ENCODE results near the gene MLLT10.
"Not testable (repeated sequence)": the region's sequence is repeated elsewhere in the genome, so short reads cannot be mapped to it uniquely, and the experiment has no call there.

Gene MLLT10

DNA sequence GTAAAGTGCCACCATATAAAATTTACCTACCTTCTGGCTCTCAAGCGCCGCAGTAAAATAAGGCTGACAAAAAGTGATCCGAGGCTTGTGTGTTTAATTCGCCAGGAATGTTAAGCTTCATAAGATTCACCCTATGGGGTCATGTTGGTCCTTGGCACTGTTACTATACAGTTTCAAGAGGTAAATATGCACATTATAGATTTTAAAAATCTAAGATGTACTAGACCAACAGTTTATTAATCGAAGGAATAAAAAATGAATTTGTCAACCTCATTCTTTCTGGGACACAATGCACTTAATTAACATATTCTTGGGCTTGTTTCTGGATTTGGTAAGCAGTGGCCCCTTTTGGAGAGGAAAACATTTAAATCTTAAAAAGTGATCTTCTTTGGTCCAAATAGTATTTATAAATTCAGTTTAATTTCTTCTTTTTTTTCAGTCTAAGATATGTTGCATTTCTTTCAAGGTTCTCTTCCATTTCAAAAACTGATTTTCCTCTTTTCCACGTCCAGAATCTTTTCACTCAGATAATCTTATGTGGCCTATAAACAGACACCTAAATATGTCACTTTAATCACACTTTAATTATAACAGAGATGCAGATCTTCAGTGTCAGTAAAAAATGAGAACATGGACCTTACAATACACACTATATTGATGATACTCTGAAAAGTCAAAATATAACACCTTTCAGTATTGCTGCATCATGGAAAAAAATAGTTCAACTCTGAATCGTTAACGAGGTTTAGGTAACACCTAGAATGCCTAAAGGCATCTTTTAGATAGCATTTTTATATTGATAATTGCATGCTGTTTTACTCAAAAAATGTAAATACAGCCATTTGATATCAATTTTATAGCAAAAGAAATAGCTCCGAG, 4.8 kb upstream of the MLLT10 start:
- peak; percentile 73 for DNase-seq

DNA sequence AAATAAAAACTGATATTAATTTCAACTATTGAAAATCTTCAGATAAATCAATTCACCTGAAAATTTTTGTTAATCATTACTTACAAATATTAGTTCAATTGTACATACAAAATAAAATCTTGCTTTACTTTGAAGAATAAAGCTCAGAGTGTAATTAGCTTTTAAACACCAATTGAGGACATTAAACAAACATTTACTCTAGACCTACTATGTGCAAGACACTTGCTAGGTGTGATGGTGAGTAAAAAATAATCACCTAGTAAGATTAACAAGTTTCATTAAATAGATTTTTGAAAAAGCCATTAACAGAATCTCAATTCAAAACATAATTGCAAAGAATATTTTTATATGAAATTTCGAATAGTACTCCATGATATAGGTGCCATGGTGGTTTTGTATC, 3.9 kb upstream of the MLLT10 start:
- no peak for DNase-seq

DNA sequence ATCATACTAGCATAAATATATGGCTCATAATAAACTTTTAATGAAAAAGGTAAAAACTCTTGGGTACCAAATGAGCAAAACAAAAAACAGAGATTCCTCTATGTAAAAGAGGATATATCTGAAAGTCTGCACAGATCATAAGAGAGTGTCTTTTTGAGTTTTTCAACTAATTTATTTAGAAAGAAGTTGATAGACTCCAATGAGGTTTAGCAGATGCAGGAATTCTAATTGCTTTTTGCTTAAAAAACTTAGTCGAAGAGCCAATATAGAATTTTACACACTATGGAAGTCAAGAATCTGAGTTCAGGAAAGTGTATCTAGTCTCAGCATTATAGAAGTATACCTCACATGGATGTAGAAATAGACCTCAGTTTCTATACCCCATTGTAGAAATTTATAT, 3.4 kb upstream of the MLLT10 start:
- no peak for DNase-seq

DNA sequence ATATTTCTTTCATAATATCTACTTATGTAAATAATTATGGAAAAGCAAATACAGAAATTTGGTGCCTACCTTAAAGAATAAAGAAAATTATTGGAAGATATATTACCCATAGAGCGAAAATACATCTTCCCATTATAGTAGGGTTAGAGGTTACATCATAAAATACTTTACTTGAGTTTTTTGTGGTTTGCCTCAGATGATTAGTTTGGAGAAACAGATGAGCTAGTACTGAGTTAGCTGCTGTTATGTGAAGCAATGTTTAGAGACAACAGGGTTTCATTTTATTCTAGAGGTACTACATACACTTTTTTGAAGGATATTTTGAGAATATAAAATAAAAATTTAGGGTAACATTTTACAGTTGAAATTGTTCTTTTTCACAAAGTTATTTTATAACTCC, 2.9 kb upstream of the MLLT10 start:
- DNase-seq = no peak

DNA sequence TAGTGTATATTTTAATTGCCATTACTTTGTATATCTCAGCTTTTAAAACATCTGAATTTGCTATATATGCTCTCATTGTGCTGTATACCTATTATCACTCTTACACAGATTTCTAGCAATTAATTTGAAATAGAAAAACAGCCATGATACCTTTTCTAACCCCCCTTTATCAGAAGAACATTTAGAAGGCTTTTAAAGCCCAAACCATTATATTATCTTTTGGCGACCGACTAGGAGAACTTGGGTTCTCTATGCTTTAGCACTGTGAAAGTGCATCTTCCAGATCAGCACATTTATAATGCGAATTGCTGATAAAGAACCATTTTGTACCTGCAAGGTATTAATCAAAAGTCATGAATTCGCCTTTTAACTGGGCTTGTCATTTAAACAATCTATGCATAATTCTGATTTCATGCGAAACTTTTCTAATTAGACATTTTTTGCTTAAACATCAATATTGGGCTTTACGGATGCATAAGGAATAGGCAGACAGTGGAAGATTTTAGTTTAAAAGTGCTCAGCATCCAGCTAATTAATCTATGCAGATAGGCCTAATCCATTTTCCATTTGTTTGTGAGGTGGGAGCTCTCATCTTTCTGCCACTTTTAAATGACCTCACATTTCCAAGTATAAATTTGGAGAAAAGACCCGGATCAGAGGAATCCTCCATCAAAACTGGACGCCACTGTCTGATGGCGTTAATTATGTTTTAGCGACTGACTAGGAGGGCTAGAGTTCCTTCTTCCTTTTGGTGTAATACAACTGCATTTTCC, 1.2 kb upstream of the MLLT10 start:
- no peak for DNase-seq

DNA sequence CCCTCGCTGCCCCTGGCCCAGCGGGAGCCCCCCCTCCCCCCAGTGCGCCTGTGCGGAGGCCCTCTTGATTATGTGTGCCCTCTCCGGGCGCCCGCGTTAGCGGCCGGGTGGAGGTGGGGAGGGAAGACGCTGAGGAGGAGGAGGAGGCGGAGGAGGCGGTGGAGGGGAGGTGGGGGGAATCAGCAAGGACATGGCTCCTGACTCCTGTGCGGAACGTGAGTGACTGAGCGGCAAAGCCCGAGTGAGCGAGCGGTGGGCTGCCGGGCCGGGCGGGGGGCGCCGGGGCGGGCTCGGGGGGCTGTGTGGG, 201 bp downstream of the MLLT10 start:
- DNase-seq = no peak

DNA sequence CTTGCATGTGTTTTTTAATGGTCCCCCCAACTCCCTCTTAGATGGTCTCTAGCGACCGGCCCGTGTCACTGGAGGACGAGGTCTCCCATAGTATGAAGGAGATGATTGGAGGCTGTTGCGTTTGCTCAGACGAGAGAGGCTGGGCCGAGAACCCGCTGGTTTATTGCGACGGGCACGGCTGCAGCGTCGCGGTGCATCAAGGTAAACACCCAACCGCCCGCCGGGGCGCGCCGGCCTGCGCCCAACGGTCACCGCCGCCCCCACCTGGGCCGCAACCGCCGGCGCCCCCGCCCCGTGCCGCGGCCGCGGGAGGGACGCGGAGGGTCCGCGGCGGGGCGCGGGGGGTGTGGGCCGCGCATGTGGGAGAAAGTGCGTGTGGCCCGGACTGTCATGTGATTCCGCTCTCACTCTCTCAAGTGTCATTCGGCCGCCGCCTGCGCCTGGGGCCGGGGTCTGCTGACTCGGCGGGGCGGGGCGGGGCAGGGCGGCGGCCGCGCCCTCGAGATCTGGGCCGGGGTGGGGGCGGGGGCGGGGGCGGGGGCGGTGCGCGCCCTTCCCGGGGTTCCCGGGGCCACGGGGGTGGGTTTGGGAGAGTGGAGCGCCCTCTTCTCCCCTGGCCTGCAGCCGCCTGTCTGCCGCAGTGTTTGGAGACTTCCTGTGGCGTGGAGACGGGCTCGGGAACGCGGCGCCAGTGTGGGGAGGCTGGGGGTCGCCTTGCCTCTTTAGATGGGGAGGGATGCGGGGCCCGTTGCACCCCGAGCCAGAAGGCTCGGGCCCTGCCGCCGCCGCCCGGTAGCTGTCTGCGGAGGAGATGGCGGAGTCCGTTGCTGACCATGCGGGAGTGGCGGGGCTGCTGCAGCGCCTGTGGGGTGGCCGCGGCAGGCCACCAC, 817 bp downstream of the MLLT10 start:
- peak; percentile 75 for DNase-seq

DNA sequence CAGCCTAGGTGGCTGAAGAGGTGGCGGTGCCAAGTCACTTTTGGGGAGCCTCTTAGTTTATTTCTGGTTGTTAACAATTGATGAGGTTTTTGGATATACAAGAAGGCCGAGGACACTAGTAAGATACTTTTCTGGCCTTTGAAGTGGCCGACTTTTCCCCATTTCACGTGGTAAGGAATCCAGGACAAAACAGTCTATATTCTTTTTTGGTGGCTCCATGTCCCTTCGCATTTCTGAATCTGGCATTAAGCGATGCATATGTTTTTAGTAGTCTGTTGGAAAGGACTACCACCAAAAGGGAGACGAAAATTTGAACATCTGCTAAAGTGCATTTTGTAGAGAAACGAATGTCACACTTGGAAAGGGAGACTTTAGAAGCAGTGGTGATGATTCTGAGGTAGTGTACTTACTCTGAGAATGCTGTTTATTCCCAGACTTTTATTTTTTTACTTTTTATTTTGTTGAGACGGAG, 1.5 kb downstream of the MLLT10 start:
- no peak for DNase-seq

DNA sequence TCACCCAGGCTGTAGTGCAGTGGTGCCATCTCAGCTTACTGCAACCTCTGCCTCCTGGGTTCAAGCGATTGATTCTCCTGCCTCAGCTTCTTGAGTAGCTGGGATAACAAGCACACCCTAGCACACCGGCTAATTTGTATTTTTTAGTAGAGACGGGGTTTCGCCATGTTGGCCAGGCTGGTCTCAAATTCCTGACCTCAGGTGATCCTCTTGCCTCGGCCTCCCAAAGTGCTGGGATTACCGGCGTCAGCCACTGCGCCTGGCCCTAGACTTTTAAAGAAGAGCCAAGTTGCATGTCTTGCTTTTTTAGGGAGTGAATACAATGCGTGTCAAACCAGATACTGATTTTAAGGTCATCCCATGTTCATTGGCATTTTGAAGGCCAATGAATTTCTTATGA, 1.9 kb downstream of the MLLT10 start:
- DNase-seq = not testable (repeated sequence)

DNA sequence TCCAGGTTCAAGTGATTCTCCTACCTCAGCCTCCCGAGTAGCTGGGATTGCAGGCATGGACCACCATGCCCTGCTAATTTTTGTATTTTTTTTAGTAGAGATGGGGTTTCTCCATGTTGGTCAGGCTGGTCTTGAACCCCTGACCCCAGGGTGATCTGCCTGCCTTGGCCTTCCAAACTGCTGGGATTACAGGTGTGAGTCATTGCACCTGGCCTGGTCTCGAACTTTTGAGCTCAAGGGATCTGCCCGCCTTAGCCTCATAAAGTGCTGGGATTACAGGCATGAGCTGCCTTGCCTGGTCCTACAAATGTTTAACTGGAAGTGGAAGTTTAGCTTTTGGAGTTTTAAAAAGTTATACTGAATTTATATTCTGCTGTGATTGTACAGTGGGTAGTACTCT, 2.8 kb downstream of the MLLT10 start:
- no peak for DNase-seq

DNA sequence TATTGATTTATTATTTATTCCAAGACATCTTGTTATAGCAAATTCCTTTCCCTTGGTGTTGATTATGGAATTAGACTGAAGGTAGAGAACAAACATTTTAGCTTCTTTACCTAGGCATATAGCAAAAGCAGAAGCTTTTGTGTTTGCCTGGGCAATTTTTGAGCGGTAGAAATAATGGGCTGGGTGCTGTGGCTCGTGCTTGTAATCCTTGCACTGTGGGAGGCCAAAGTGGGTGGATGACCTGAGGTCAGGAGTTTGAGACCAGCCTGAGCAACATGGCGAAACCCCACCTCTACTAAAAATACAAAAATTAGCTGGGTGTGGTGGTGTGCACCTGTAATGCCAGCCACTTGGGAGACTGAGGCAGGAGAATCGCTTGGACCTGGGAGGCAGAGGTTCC, 6.7 kb downstream of the MLLT10 start:
- DNase-seq = not testable (repeated sequence)

DNA sequence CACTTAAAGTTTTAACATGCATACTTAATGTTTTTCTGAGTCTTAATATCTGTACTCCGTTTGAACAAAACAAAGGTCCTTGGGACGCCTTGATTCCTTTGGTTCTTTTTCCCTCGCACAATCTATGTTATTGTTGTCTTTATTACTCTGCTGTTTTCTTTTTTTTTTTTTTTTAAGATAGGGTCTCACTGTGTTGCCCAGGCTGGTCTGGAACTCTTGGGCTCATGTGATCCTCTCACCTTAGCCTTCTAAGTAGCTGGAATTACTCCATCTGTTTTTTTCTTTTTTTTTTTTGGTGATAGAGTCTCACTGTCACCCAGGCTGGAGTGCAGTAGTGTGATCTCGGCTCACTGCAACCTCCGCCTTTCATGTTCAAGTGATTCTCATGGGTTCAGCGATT, 13.2 kb downstream of the MLLT10 start:
- no peak for DNase-seq

DNA sequence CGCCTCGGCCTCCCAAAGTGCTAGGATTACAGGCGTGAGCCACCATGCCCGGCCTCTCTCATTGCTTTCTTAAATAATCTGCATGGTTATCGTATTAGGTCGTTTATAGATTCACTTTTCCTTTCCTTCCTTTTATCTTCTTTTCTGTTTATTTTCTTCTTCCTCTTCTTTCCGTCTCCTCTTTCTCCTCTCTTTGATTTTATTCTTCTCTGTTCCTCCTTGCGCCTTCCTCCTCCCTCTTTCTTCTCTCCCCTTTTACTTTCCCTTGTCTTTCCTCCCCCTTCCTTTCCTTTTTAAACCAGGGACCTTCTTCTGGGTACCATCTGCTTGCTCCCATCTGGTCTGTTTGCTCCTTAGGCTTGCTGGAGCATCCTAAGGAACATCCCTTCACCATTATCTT, 18.6 kb downstream of the MLLT10 start:
- DNase-seq = no peak

DNA sequence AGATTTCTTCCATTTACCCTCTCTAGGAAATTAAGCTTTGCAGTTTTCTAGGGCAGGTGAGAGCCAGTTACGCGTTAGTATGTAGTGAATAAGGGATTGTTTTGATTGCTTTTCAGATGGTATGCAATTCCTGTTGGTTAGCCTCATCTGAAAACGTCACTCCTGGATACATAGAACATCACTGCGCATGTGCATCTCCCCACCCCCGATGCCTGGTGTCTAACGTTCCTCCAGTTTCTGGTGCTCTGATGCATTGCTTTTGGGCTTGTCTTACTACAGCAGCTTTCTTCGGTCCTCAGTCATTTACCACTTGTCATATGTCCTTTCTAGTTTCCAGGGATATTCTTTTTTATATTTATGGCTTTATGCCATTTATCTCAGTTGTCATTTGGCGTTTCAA, 22.5 kb downstream of the MLLT10 start:
- DNase-seq = no peak

DNA sequence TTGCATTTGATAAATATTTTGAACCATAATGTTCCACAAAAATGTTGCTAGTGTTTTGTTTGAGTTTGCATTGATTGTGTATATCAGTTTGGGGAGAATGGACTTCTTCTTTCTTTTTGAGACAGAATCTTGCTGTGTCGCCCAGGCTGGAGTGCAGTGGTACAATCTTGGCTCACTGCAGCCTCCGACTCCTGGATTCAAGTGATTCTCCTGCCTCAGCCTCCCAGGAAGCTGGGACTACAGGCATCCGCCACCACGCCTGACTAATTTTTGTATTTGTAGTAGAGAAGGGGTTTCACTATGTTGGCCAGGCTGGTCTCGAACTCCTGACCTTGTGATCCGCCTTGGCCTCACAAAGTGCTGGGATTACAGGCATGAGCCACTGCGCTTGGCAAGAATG, 25.0 kb downstream of the MLLT10 start:
- DNase-seq = not testable (repeated sequence)

DNA sequence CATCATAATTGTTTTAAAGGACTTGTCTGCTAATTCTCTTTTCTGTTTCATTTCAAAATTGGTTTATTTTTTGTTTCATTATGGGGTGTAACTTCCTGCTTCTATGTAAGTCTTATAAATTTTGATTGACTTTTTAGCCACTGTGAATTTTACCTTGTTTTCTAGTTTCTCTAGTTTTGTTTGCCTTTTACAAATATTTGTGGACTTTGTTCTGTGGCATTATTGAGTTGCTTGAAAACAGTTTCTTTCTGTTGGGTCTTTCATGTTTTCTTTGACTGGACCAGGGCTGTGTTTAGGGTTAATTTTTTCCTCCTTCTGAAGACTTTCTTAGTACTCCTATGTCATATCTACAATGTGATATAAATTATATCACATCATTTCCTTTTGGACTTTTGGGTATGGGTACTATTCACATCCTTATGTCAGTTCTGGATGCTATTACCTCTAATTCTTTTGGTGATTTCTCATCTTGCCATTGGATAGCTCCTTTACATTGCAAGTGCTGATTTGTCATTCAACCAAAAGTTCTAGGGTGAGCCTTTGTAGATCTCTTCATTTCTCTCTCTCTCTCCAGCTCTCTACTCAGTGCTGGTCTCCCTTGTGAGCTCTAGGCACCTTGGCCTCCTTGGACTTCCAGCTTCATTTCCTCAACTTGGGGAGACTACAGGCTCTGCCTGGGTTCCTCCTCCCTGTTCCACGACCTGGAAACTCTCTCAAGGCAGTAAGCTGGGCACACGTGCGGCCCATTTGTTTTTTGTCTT, 36.9 kb downstream of the MLLT10 start:
- DNase-seq = no peak

DNA sequence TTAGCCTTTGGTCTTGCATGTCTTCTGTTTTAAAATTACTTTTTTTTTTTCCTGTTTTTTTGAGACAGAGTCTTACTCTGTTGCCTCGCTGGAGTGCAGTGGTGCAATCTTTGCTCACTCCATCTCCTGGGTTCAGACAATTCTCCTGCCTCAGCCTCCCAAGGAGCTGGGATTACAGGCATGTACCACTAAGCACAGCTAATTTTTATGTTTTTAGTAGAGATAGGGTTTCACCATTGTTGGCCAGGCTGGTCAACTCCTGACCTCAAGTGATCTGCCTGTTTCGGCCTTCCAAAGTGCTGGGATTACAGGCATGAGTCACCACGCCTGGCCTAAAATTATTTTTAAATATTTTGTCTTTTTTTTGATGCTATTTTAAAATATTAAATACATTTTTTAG, 38.5 kb downstream of the MLLT10 start:
- DNase-seq = no peak

DNA sequence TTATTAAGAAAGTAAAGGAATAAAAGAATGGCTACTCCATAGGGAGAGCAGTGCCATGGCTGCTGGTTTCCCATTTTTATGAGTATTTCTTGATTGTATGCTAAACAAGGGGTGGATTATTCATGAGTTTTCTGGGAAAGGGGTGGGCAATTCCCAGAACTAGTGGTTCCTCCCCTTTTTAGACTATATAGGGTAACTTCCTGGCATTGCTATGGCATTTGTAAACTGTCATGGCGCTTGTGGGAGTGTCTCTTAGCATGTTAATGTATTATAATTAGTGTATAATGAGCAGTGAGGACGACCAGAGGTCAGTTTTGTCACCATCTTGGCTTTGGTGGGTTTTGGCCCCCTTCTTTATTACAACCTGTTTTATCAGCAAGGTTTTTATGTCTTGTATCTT, 40.5 kb downstream of the MLLT10 start:
- DNase-seq = not testable (repeated sequence)

DNA sequence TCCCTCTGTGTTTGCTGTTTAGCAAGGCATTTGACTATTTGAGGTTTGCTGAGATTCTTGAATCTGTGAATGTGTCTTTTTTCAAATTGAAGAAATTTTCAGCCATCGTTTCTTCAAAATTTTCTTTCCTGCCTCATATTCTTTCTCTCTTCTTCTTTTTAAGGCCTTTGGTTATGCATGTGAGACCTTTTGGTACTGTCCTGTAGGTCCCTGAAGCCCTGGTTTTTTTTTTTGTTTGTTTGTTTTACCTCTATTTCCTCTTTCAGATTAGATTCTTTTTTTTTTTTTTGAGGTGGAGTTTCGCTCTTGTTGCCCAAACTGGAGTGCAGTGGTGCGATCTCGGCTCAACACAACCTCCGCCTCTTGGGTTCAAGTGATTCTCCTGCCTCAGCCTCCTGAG, 45.3 kb downstream of the MLLT10 start:
- no peak for DNase-seq

DNA sequence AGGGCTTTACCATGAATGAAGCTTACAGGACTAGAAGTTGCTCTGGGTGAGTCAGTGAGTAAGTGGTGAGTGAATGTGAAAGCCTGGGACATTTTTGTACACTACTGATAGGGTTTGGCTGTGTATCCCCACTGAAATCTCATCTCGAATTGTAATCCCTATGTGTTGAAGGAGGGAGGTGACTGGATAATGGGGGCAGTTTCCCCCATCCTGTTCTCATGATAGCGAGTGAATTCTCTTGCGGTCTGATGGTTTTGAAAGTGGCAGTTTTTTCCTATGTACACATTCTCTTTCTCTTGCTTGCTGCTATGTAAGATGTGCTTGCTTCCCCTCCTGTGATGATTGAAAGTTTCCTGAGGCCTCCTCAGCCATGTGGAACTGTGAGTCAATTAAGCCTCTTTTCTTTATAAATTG, 47.4 kb downstream of the MLLT10 start:
- DNase-seq = not testable (repeated sequence)

DNA sequence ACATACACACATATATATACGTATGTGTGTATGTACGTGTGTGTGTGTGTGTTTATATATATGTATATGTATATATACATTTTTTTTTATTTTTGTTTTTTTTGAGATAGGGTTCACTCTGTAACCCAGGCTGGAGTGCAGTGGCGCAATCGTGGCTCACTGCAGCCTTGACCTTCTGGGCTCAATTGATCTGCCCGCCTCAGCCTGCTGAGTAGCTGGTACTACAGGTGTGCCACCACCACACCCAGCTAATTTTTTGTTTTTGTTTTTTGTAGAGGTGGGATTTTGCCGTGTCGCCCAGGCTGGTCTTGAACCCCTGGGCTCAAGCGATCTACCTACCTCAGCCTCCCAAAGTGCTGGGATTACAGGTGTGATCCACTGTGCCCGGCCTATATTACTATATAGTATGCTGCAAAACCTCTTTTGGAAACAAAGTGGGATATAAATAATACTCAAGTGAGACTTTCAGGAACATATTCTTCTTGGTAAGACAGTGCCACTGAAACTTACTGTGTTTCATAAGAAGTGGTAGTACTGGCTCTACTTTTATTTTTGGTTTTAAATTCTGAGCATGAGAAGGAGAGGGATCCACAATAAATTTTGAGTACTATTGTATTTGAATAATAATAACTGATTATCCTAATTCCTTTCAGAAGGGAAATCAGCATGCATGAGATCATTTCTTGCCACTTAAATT, 51.0 kb downstream of the MLLT10 start:
- no peak for DNase-seq

DNA sequence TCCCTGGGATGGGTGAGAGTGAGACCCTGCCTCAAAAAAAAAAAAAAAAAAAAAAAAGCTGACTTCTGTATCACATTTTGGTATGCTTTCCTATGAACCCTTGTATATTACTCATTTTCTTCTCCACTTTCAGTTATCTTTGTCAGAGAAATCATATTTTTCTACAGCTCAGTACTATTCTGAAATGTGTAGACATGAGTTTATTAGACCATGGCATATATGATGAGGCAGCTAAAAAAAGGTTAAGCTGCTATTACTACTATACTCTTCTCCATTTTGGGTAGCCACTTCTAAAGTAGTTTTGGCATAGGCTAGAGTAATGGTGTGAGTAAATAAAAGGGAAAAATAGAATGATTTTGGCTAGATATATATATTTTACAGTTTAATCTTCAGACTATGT, 53.4 kb downstream of the MLLT10 start:
- DNase-seq = no peak

All from retina (tissue), 1 donor.